ENCODE measurements around the gene IL4I1. TPM values are rescaled to one million over a fixed set of nuclear protein-coding genes. Genes with fewer than 3 reads are reported as not detected.

Gene IL4I1
- total and polyA plus RNA-seq, 2 of the 4 experiments (the other 2 are of a cell fraction) = 0.31 to 0.36 TPM

DNA sequence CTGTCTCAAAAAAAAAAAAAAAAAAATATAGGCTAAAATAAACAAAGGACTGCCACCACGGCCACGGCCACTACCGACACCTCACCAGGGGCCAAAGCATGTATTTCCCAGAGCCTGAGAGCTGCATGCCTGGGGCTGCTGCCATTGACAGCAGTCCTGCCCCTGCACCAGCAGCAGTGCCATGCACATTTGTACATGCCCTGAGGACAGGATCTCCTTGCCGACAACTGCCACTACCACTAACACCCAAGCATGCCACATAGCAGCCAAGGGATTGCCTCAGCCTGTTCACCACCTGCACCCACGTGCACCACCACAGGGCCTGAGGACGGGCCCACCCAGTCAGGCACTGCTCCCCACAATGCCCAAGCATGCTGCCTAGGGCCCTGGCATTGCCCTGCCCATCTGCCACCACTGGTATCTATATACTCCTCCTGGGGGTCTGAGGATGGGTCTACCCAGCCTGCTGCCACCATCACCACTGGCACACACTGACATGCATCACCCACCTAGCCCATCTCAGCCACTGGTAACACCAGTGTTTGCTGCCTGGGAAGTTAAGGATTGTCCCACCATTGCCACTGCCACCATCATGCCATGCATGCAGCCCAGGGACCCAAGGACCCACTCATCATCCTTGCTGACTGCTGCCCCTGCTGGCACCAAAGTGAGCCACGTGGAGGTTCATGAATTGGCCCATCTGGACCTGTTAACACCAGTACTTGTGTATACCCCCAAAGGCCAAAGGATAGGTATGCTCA is 43.2 kb upstream of the IL4I1 start:
- 50% methylated on average over 2 of the region's 7 CpGs; no CpG with 5 or more reads in 1 of the 2 experiments for WGBS, 2 experiments (ENCODE audit: extremely low coverage in 2 of 2, insufficient read length in 1 of 2)
- no peak overlapping the region for H2BK15ac ChIP-seq (ENCODE audit: low read depth, low read length)
- no peaks in the 10 kb centered on the region for H3K9me1 ChIP-seq (ENCODE audit: insufficient read depth, low read length)
- no peak overlapping the region for H3K9ac ChIP-seq (ENCODE audit: low read depth, low read length)
- H3K4me2 ChIP-seq (ENCODE audit: low read depth, low read length) = no peak overlapping the region
- in situ Hi-C loops (cut with MboI; ENCODE audit: low sequenced_read_pairs) = loop anchor here (10.0 kb wide), 2 partner anchors 45 to 205 kb away; no protein-coding TSS in a partner anchor
- H2BK20ac ChIP-seq (ENCODE audit: low read depth, low read length) = no peak overlapping the region
- H3K79me1 ChIP-seq (ENCODE audit: low read depth in 1 of 2, low read length in 2 of 2) = no peaks in the 10 kb centered on the region
- no peaks in the 10 kb centered on the region for H3K36me3 ChIP-seq (ENCODE audit: control insufficient read depth, insufficient read depth, low read length)
- ChIA-PET POLR2A (ENCODE audit: unreplicated experiment) (no interaction called here), CTCF (interaction anchor here (0.6 kb wide), 1 partner anchor 203 kb away, joined by 4 read pairs; no protein-coding TSS in a partner anchor)
- no peak overlapping the region for H3K18ac ChIP-seq (ENCODE audit: low read depth, low read length)
- no peak overlapping the region for H4K91ac ChIP-seq (ENCODE audit: insufficient read depth, low read depth, low read length)
- ATAC-seq (ENCODE audit: low read depth) (no peak), DNase-seq (no peak)
- H2AK9ac ChIP-seq (replicated peaks; ENCODE audit: low read depth, low read length, poor library complexity) = no peak overlapping the region
- BruUV-seq (replicated peaks) = no TSS peak
- H3K56ac ChIP-seq (ENCODE audit: extremely low read depth, insufficient read depth, low read length) = no peak overlapping the region
- no peak overlapping the region for H2BK120ac ChIP-seq (ENCODE audit: low read depth, low read length)
- H3K4me3 ChIP-seq (ENCODE audit: insufficient read depth, low read depth, low read length) = no peak overlapping the region
- intact Hi-C loops (cut with micrococcal nuclease) = no loop called here
- no peak overlapping the region for H2AK5ac ChIP-seq (ENCODE audit: low read depth, low read length)
- no peaks in the 10 kb centered on the region for H4K20me1 ChIP-seq (ENCODE audit: insufficient read depth, low read length)
- H3K23ac ChIP-seq (ENCODE audit: low read depth, low read length) = no peak overlapping the region
- no peak overlapping the region for H2BK5ac ChIP-seq (ENCODE audit: low read depth, low read length, poor library complexity, severe bottlenecking)
- no peaks in the 10 kb centered on the region; the same call in 1 of the 2 replicates for H3K27me3 ChIP-seq (ENCODE audit: control insufficient read depth, insufficient read depth, low read length)
- dilution Hi-C loops (cut with HindIII; ENCODE audit: low sequenced_read_pairs, unreplicated experiment) = no loop called here
- no peak overlapping the region for H3K14ac ChIP-seq (replicated peaks; ENCODE audit: low read depth, low read length)
- no peak overlapping the region for H2AFZ ChIP-seq (replicated peaks; ENCODE audit: low read length, poor library complexity)
- H3K4me1 ChIP-seq (ENCODE audit: control insufficient read depth, insufficient read depth, low read length) = no peaks in the 10 kb centered on the region
- H4K8ac ChIP-seq (ENCODE audit: low read depth in 2 of 2, low read length in 2 of 2) = no peak overlapping the region
- TF ChIP-seq MAFK (IDR thresholded peaks at IDR 0.05; ENCODE audit: low read depth, low read length) = no peak
- TF ChIP-seq, protein P1, sequence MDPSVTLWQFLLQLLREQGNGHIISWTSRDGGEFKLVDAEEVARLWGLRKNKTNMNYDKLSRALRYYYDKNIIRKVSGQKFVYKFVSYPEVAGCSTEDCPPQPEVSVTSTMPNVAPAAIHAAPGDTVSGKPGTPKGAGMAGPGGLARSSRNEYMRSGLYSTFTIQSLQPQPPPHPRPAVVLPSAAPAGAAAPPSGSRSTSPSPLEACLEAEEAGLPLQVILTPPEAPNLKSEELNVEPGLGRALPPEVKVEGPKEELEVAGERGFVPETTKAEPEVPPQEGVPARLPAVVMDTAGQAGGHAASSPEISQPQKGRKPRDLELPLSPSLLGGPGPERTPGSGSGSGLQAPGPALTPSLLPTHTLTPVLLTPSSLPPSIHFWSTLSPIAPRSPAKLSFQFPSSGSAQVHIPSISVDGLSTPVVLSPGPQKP (IDR thresholded peaks at IDR 0.05; ENCODE audit: borderline replicate concordance, low read depth, low read length) = no peak
- no peak overlapping the region for H3K4ac ChIP-seq (ENCODE audit: low read depth, low read length)
- H3K9me3 ChIP-seq (ENCODE audit: control insufficient read depth, insufficient read depth, low read length) = no peaks in the 10 kb centered on the region
- no peak overlapping the region for H4K5ac ChIP-seq (ENCODE audit: low read depth, low read length)
- no peak overlapping the region for H3K27ac ChIP-seq (ENCODE audit: insufficient read depth, low read length)
